DMS114 treated with DMSO at 0.1 percent for 48 hours (cell line): ENCODE results near the gene TFDP2.
"Not testable (repeated sequence)": the region's sequence is repeated elsewhere in the genome, so short reads cannot be mapped to it uniquely, and the experiment has no call there.

Source experiments
- DNase-seq: peaks from one replicate; lab custom pipeline; 2025; ENCODE audit not compliant: unreplicated experiment; lab: John Stamatoyannopoulos, UW

Gene TFDP2

GRCh38 chr3:142075656-142076055 is 73.7 kb downstream of the TFDP2 start:
- DNase-seq: not testable (repeated sequence)

DNA sequence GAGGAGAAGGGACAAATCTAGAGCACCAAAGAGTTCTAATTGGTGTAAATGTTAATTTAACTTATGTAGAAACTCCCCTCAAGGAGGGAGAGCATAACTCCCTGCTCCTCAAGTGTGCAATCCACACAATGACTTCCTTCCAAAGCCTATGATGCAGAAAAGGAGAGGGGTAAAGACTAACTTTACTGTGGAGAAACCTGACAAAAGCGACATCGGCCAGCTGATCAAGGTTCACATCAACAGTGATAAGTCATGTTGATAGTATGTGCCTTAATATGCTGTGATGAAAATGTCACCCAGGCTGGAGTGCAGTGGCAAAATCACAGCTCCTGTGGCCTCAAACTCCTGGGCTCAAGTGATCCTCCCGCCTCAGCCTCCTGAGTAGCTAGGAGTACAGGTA is 76.5 kb downstream of the TFDP2 start:
- no peak for DNase-seq

DNA sequence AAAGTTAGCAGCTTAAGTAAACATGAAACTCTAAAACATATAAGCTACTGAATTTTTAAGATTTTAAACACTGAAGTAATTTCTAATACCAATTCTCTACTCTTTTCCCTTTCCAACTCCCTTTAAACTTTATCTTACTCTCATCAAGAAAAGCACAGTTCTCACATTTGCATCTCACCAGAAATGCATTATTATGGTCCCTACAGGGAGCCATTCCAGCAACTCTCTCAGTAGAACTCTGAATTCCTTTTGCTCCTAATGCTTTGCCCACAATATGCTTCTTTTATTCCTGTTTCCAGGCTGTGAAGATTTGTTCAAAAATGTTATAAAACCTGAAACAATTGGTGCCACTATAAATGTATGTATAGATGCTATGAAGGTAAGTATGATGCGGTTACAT is 83.4 kb downstream of the TFDP2 start:
- no peak for DNase-seq

- DNase-seq: no peak
These were observed 84.0 kb downstream of the TFDP2 start for GRCh38 chr3:142065344-142065743.

DNA sequence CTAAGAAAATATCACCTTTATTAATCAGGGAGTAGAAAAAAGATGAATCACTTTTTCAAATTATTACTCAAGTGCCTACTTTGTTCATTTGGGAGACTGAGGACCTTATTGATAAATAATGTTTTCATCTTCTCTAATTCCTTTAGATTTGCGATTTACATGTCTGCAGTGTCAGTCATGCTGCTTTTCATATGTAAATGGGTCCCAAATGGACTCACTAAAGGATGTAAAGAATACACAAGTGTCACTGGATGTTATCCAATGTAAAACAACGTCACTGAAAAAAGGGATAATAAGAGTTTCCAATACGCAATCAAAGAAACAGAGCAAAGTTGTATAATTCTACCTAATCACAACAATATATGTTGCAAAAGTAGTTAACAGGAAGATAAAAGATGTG is 84.9 kb downstream of the TFDP2 start:
- DNase-seq: no peak

DNA sequence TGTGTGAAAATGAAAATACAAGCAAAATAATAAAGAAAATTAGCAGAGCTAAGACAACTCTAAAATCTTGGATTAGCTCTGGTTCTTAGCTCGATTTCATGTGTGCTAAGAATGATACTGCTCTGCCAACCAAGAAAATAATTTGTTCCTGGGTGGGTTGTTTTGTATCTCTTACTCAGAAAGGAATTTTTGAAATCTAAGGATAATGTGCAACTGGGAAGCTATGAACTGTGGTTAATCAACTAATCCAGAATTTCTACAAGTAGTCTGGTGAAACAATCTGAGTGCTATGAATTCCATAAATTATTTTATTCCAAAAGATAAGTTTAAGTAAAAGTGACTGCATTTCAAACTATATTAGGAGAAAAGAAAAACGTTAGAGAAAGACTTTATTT is 92.0 kb downstream of the TFDP2 start:
- no peak for DNase-seq

- DNase-seq: no peak
These were observed 92.6 kb downstream of the TFDP2 start for GRCh38 chr3:142056656-142057330.

GRCh38 chr3:142053835-142054234 is 95.5 kb downstream of the TFDP2 start:
- no peak for DNase-seq

- no peak for DNase-seq
These were observed 96.1 kb downstream of the TFDP2 start for GRCh38 chr3:142053244-142053643.

DNA sequence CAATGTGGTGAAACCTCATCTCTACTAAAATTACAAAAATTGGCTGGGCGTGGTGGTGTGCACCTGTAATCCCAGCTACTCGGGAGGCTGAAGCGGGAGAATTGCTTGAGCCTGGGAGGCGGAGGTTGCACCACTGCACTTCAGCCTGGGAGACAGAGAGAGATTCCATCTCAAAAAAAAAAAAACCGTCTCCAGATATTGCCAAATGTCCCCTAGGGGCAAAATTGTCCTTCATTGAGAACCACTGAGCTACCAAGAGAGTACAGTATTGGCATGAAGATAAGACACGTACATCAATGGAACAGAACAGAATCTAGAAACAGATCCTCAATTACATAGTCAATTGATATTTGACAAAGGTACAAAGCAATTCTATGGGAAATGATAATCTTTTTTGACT is 98.0 kb downstream of the TFDP2 start:
- no peak for DNase-seq

- no peak for DNase-seq
These were observed 102.3 kb downstream of the TFDP2 start for GRCh38 chr3:142047021-142047369.

DNA sequence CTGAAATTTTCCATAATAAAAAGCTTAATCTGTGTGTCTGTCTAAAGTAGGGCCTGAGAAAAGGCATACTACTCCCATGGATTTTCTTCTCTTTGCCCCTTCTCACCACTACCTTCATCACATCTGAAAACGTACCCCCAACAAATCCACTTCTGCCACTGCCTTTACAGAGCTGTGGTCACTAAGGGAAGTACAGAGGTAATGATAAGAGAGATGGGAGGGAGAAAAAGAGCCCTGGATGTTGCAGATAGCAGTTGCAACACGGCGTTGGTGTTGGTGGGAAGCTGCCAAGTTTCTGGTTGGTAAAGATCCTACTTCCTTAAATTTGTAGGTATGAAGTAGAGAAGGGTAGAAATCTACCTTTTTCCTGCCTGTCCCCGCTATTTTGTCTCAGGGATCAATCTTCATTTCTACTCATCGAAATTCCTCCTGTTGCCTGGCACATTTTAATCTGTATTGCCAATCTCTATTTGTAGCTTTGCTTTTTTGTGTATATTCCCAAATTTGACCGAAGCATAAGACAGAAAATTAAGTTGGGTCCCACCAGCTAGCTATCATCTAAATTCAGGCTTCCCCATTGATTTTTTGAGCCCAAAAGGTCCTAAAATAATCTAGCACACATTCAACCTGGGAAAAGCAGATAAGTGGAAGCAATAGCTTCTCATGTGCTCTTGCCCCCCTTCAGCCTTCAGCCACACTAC is 102.9 kb downstream of the TFDP2 start:
- no peak for DNase-seq

DNA sequence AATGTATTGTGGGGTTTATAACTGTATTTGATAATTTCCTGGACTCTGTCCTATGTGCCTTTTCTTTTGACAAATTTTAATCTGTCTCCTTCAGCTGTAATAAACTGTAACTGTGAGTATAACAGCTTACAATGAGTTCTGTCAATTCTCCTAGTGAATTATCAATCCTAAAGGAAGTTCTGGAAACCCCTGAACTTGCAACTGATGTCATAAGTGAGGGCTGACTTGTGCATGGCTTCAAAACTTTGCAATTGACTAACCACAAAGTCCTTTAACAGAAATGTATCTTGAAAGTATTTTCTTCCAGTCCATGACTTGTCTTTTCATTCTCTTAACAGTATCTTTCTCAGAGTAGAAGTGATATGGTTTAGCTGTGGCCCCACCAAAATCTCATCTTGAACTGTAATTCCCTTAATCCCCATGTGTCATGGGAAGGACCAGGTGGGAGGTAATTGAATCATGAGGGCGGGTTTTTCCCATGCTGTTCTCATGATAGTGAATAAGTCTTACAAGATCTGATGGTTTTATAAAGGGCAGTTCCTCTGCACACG is 108.3 kb downstream of the TFDP2 start:
- DNase-seq: no peak

- no peak for DNase-seq
These were observed 113.9 kb downstream of the TFDP2 start for GRCh38 chr3:142035308-142035922.

DNA sequence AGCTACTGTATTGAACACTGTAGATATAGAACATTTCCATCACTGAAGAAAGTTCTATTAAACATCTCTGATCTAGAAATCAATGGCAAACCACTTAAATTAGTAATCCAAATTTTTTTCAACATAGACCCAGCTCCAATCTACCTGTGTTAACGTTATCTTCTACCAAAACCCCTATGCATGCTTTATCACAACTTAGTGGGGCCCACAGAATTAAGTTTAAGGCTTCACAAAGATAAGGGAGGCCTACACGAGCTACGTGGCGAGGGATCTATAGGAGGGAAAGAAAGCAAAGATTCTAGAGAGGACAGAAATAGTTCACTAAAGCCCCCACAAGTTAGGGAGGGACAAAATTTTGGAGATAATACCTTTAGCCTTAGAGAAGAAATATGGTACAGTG is 116.1 kb downstream of the TFDP2 start:
- DNase-seq: no peak

GRCh38 chr3:142031575-142031974 is 117.8 kb downstream of the TFDP2 start:
- no peak for DNase-seq

GRCh38 chr3:142029791-142030190 is 119.6 kb downstream of the TFDP2 start:
- DNase-seq: no peak

GRCh38 chr3:142029052-142029642 is 120.2 kb downstream of the TFDP2 start:
- DNase-seq: no peak

- DNase-seq: peak; percentile 27
These were observed 121.0 kb downstream of the TFDP2 start for GRCh38 chr3:142028243-142028777.

DNA sequence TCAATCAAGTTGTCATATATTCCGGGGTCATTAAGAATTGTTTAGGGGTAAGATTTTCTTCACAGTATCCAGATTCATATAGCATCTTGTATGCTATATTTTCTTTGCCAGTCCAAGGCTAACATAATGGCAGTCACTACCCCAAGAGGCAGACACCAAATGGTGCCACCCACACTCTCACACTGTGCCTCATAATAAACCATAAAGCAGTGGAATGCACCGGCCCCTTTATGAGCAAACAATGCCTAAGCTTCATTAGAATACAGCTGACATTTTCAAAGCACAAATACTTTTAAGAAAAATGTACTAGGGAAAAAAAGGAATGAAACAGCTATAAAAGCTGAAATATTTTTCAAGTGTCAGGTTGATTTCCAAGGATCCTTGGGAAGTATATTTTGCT is 121.6 kb downstream of the TFDP2 start:
- DNase-seq: no peak

GRCh38 chr3:142027300-142027699 is 122.0 kb downstream of the TFDP2 start:
- no peak for DNase-seq

- DNase-seq: no peak
These were observed 123.0 kb downstream of the TFDP2 start for GRCh38 chr3:142026333-142026732.
